CD14-positive monocyte (primary cell): ENCODE results near the gene EGLN2. TPM values are rescaled to one million over a fixed set of nuclear protein-coding genes. Genes with fewer than 3 reads are reported as not detected.
"Not testable (repeated sequence)": the region's sequence is repeated elsewhere in the genome, so short reads cannot be mapped to it uniquely, and the experiment has no call there.

Source experiments
- DNase-seq, 3 donors: peaks; one replicate each; pipeline ENCODE4 v3.0.0-alpha.2; 2011 to 2022
- H2AFZ ChIP-seq: 2 replicates; pipeline ENCODE4 v1.6.0; 2012; ENCODE audit warnings: mild to moderate bottlenecking, low read depth, low read length, inconsistent platforms; ENCODE audit not compliant: insufficient read depth, poor library complexity, severe bottlenecking
- H3K27ac ChIP-seq, 2 donors: 1 replicate in 1 of 2; 2 replicates in 1 of 2; pipeline ENCODE4 v1.5.1; 2012 to 2013; ENCODE audit warnings: low read length in 2 of 2, control low read depth in 1 of 2, inconsistent platforms in 1 of 2, low read depth in 1 of 2, mild to moderate bottlenecking in 1 of 2
- H3K27me3 ChIP-seq, 2 donors: one replicate each; pipeline versions ENCODE4 v1.6.0 to v1.6.1; 2011 to 2013; ENCODE audit warnings: low read length in 2 of 2; ENCODE audit not compliant: control insufficient read depth in 2 of 2, insufficient read depth in 2 of 2
- H3K36me3 ChIP-seq, 2 donors: replicated peaks in 1 of 2; 1 replicate in 1 of 2; 2 replicates in 1 of 2; pipeline versions ENCODE4 v1.5.1 to v1.6.1; 2012 to 2013; ENCODE audit warnings: low read length in 2 of 2, control low read depth in 1 of 2, inconsistent platforms in 1 of 2, mild to moderate bottlenecking in 1 of 2; ENCODE audit not compliant: insufficient read depth in 2 of 2, control insufficient read depth in 1 of 2
- H3K4me1 ChIP-seq, 2 donors: 1 replicate in 1 of 2; 2 replicates in 1 of 2; pipeline versions ENCODE4 v1.5.1 to v1.6.1; 2012 to 2013; ENCODE audit warnings: low read length in 2 of 2, control low read depth in 1 of 2, inconsistent platforms in 1 of 2, mild to moderate bottlenecking in 1 of 2, moderate library complexity in 1 of 2; ENCODE audit not compliant: insufficient read depth in 2 of 2, control insufficient read depth in 1 of 2
- H3K4me2 ChIP-seq: replicated peaks from 2 replicates; pipeline ENCODE3; 2012; ENCODE audit warnings: low read length, moderate library complexity, mild to moderate bottlenecking; ENCODE audit not compliant: poor library complexity, severe bottlenecking; ENCODE audit errors: extremely low read depth
- H3K4me3 ChIP-seq, 3 experiments: fragments of 200-600 bp in 1 of 3; sonication (generic) in 1 of 3; replicated peaks in 1 of 3; 1 replicate in 2 of 3; 2 replicates in 1 of 3; pipeline ENCODE4 v1.5.1; 2011 to 2013; ENCODE audit warnings: low read length in 3 of 3, mild to moderate bottlenecking in 3 of 3, control low read depth in 2 of 3, low read depth in 2 of 3, inconsistent platforms in 1 of 3, moderate library complexity in 1 of 3
- H3K79me2 ChIP-seq: 2 replicates; pipeline ENCODE4 v1.6.0; 2012; ENCODE audit warnings: mild to moderate bottlenecking, control low read depth, inconsistent platforms, low read length, moderate library complexity; ENCODE audit not compliant: insufficient read depth
- H3K9ac ChIP-seq: 2 replicates; pipeline ENCODE4 v1.6.0; 2017; ENCODE audit warnings: low read length, mild to moderate bottlenecking; ENCODE audit not compliant: insufficient read depth, poor library complexity, severe bottlenecking
- H3K9me3 ChIP-seq, 2 donors: replicated peaks in 1 of 2; 1 replicate in 1 of 2; 2 replicates in 1 of 2; pipeline versions ENCODE4 v1.5.1 to v1.6.1; 2012 to 2013; ENCODE audit warnings: low read length in 2 of 2, control low read depth in 1 of 2; ENCODE audit not compliant: control insufficient read depth in 1 of 2, insufficient read depth in 1 of 2
- H4K20me1 ChIP-seq: 2 replicates; pipeline ENCODE4 v1.6.0; 2012; ENCODE audit warnings: mild to moderate bottlenecking, low read length, control low read depth, moderate library complexity; ENCODE audit not compliant: insufficient read depth
- H3K27ac Mint-ChIP-seq, 7 donors: one replicate each; pipeline ENCODE4 v1.8.0; 2020; ENCODE audit warnings: mild to moderate bottlenecking in 7 of 7, mixed read lengths in 7 of 7, moderate library complexity in 6 of 7, inconsistent platforms in 2 of 7
- H3K27me3 Mint-ChIP-seq, 3 donors: one replicate each; pipeline ENCODE4 v1.8.0; 2021 to 2022; ENCODE audit warnings: low read depth in 3 of 3, mild to moderate bottlenecking in 3 of 3, mixed read lengths in 3 of 3, moderate library complexity in 3 of 3, inconsistent platforms in 1 of 3
- H3K36me3 Mint-ChIP-seq, 2 donors: one replicate each; pipeline ENCODE4 v1.8.0; 2020; ENCODE audit warnings: mixed read lengths in 2 of 2, inconsistent platforms in 1 of 2, mild to moderate bottlenecking in 1 of 2
- H3K4me1 Mint-ChIP-seq: one replicate; pipeline ENCODE4 v1.8.0; 2020; ENCODE audit warnings: mild to moderate bottlenecking, mixed read lengths
- H3K4me3 Mint-ChIP-seq, 2 donors: one replicate each; pipeline ENCODE4 v1.8.0; 2020; ENCODE audit warnings: mild to moderate bottlenecking in 2 of 2, mixed read lengths in 2 of 2, moderate library complexity in 1 of 2
- H3K9me3 Mint-ChIP-seq, 7 donors: one replicate each; pipeline ENCODE4 v1.8.0; 2020 to 2022; ENCODE audit warnings: mixed read lengths in 7 of 7, mild to moderate bottlenecking in 6 of 7, moderate library complexity in 6 of 7, inconsistent platforms in 2 of 7
- CTCF ChIP-seq: fragments of 200-600 bp; IDR thresholded peaks from one replicate; pipeline ENCODE4 v1.8.0; 2022; ENCODE audit warnings: antibody characterized with exemption, mild to moderate bottlenecking
- WGBS: methylation state at CpG from one replicate; pipeline ENCODE4 v1.1.5; 2013; ENCODE audit warnings: missing lambda C conversion rate; ENCODE audit not compliant: insufficient coverage; 5-methylcytosine and 5-hydroxymethylcytosine counted together
- intact Hi-C, 2 donors: fragments of 100-400 bp; cut with micrococcal nuclease; formaldehyde crosslinking; loops; one replicate each; pipeline versions ENCODE4 v1.15.0 to v1.15.1; 2023
- polyA plus RNA-seq, 3 donors: library from polyadenylated mRNA; depleted of rRNA in 1 of 3; unstranded in 2 of 3; stranded (reverse) in 1 of 3; fragments of 300-500 nt in 2 of 3; fragments of >200 nt in 1 of 3; fragmentation: Illumina TruSeq in 2 of 3; gene quantifications; 1 replicate in 2 of 3; 2 replicates in 1 of 3; pipeline ENCODE4 v1.2.3, GENCODE V29; 2012 to 2021

Gene EGLN2
- polyA plus RNA-seq, 3 donors = 60.6 to 76.8 (median 64.5) TPM

GRCh38 chr19:40818480-40819399 lies 19.7 kb downstream of the EGLN2 start:
- H3K9me3 Mint-ChIP-seq, H3K36me3 ChIP-seq, H3K27me3 ChIP-seq, H3K9me3 ChIP-seq, H3K79me2 ChIP-seq, H3K36me3 Mint-ChIP-seq, H3K9ac ChIP-seq, H4K20me1 ChIP-seq: not testable (repeated sequence)
- DNase-seq = peak in 2 of 3 donors; percentile 33 to 84
- peak overlapping the region in 1 of 2 donors; percentile 58 for H3K27ac ChIP-seq
- Mint-ChIP-seq H3K27me3 (peaks cover 10 to 20% (median 14%) of the 10 kb centered on the region in 3 donors), H3K27ac (peak overlapping the region; percentile 9 to 88 (median 71)), H3K4me3 (peak overlapping the region; percentile 72 to 95), H3K4me1 (peaks cover 42% of the 10 kb centered on the region)
- peak overlapping the region; percentile 67 for H2AFZ ChIP-seq
- WGBS = 11% methylated on average over 16 of the region's 36 CpGs
- peak; percentile 29 for TF ChIP-seq CTCF
- H3K4me3 ChIP-seq = peak overlapping the region; percentile 5 to 64 (median 12)
- H3K4me2 ChIP-seq = peak overlapping the region; percentile 47
- intact Hi-C loops = loop anchor here in 1 of 2 donors (5.0 kb wide), 1 partner anchor 156 kb away; no protein-coding TSS in a partner anchor
- peaks cover 37 to 41% of the 10 kb centered on the region in 2 donors for H3K4me1 ChIP-seq

- peaks cover 46 to 50% of the 10 kb centered on the region in 2 donors for H3K4me1 ChIP-seq
- peak overlapping the region; percentile 51 for H3K4me2 ChIP-seq
- Mint-ChIP-seq H3K27ac (peak overlapping the region in 6 of 7 donors; percentile 26 to 84 (median 66)), H3K27me3 (peaks cover 8 to 11% (median 9%) of the 10 kb centered on the region in 3 donors), H3K4me1 (peaks cover 50% of the 10 kb centered on the region), H3K4me3 (peak overlapping the region in 1 of 2 donors; percentile 39)
- not testable (repeated sequence) for H3K27me3 ChIP-seq, H3K36me3 ChIP-seq, H3K9me3 ChIP-seq, H3K9ac ChIP-seq, H3K79me2 ChIP-seq, H3K36me3 Mint-ChIP-seq, H2AFZ ChIP-seq, H3K9me3 Mint-ChIP-seq, H4K20me1 ChIP-seq
- peak; percentile 41 to 64 (median 62) for DNase-seq
- peak overlapping the region in 1 of 3 experiments; percentile 34 for H3K4me3 ChIP-seq
- H3K27ac ChIP-seq = peak overlapping the region in 1 of 2 donors; percentile 58
- intact Hi-C loops = loop anchor here (5.0 kb wide), 1 partner anchor 157 kb away; no protein-coding TSS in a partner anchor
- TF ChIP-seq CTCF = peak; percentile 85
- WGBS = no CpG with 5 or more reads among the region's 6 CpGs
Observed at GRCh38 chr19:40819479-40820234, 20.7 kb downstream of the EGLN2 start.
